Naive thymus-derived CD4-positive, alpha-beta T cell (primary cell): Measurements from ENCODE around the gene ACSL3. TPM values are rescaled to one million over a fixed set of nuclear protein-coding genes. Genes with fewer than 3 reads are reported as not detected.

Experiments
- ATAC-seq: fragments of 150-1000 bp; cut with Tn5 transposase; 2 replicates; pipeline ENCODE4 v1.10.0; 2021; ENCODE audit warnings: mild to moderate bottlenecking, moderate library complexity
- CTCF ChIA-PET: fragments of 350-600 bp; sonication (Branson Sonifier 250); formaldehyde crosslinking; loops from one replicate; lab custom pipeline; 2021; ENCODE audit warnings: antibody characterized with exemption; lab: Charles Lee
- POLR2A ChIA-PET: fragments of 350-600 bp; sonication (Branson Sonifier 250); formaldehyde crosslinking; loops from one replicate; lab custom pipeline; 2021; ENCODE audit warnings: antibody characterized with exemption, inconsistent platforms; lab: Charles Lee
- DNase-seq, 9 donors: peaks; one replicate each; pipeline versions ENCODE4 v3.0.0 to v3.0.0-alpha.2; 2020 to 2022; ENCODE audit warnings: mixed read lengths in 1 of 9
- H3K27ac ChIP-seq: one replicate; pipeline ENCODE4 v1.7.0; 2013; ENCODE audit warnings: mild to moderate bottlenecking, low read depth, low read length, moderate library complexity
- H3K27me3 ChIP-seq, 2 donors: one replicate each; pipeline ENCODE4 v1.7.0; 2013; ENCODE audit warnings: low read length in 2 of 2, mild to moderate bottlenecking in 2 of 2, moderate library complexity in 2 of 2; ENCODE audit not compliant: control insufficient read depth in 2 of 2, insufficient read depth in 2 of 2
- H3K36me3 ChIP-seq, 3 experiments: 1 replicate in 2 of 3; 2 replicates in 1 of 3; pipeline ENCODE4 v1.7.0; 2013; ENCODE audit warnings: low read length in 3 of 3, mild to moderate bottlenecking in 3 of 3, moderate library complexity in 1 of 3; ENCODE audit not compliant: insufficient read depth in 3 of 3, control insufficient read depth in 2 of 3
- H3K4me1 ChIP-seq, 2 donors: one replicate each; pipeline ENCODE4 v1.7.0; 2013; ENCODE audit warnings: low read length in 2 of 2, mild to moderate bottlenecking in 2 of 2, moderate library complexity in 1 of 2; ENCODE audit not compliant: control insufficient read depth in 2 of 2, insufficient read depth in 2 of 2
- H3K4me3 ChIP-seq: 2 replicates; pipeline ENCODE4 v1.7.0; 2013; ENCODE audit warnings: mild to moderate bottlenecking, low read length
- H3K9me3 ChIP-seq, 3 experiments: 1 replicate in 2 of 3; 2 replicates in 1 of 3; pipeline ENCODE4 v1.7.0; 2013; ENCODE audit warnings: low read length in 3 of 3; ENCODE audit not compliant: control insufficient read depth in 2 of 3
- H3K27ac Mint-ChIP-seq, 9 donors: one replicate each; pipeline ENCODE4 v1.8.0; 2020 to 2022; ENCODE audit warnings: mixed read lengths in 9 of 9, mild to moderate bottlenecking in 8 of 9, moderate library complexity in 5 of 9, inconsistent platforms in 2 of 9
- H3K27me3 Mint-ChIP-seq, 5 donors: one replicate each; pipeline ENCODE4 v1.8.0; 2021 to 2022; ENCODE audit warnings: mixed read lengths in 5 of 5, mild to moderate bottlenecking in 1 of 5
- H3K36me3 Mint-ChIP-seq, 5 donors: one replicate each; pipeline ENCODE4 v1.8.0; 2020 to 2022; ENCODE audit warnings: mixed read lengths in 5 of 5, mild to moderate bottlenecking in 3 of 5, inconsistent platforms in 1 of 5
- H3K4me1 Mint-ChIP-seq, 7 donors: one replicate each; pipeline ENCODE4 v1.8.0; 2020 to 2022; ENCODE audit warnings: mixed read lengths in 7 of 7, mild to moderate bottlenecking in 3 of 7, inconsistent platforms in 1 of 7
- H3K4me3 Mint-ChIP-seq, 10 donors: one replicate each; pipeline ENCODE4 v1.8.0; 2020 to 2022; ENCODE audit warnings: mild to moderate bottlenecking in 10 of 10, mixed read lengths in 10 of 10, moderate library complexity in 6 of 10, inconsistent platforms in 2 of 10
- H3K9me3 Mint-ChIP-seq, 11 donors: one replicate each; pipeline ENCODE4 v1.8.0; 2020 to 2022; ENCODE audit warnings: mixed read lengths in 11 of 11, mild to moderate bottlenecking in 4 of 11, inconsistent platforms in 1 of 11, moderate library complexity in 1 of 11
- intact Hi-C, 2 donors: fragments of 100-400 bp; cut with micrococcal nuclease; formaldehyde crosslinking; loops; one replicate each; pipeline ENCODE4 v1.15.1; 2023
- polyA plus RNA-seq, 2 donors: library from polyadenylated mRNA; unstranded; fragments of 300-500 nt; fragmentation: Illumina TruSeq; gene quantifications; one replicate each; pipeline ENCODE4 v1.2.3, GENCODE V29; 2021
- total RNA-seq, 6 experiments: library from RNA in 5 of 6; stranded (reverse) in 5 of 6; gene quantifications; 1 replicate in 5 of 6; 2 replicates in 1 of 6; pipeline ENCODE4 v1.2.3 and lab custom pipeline; 2021 to 2026

The ACSL3 gene
- total and polyA plus RNA-seq, 7 experiments from 2014 or later, result 21.7 to 69.6 (median 40.5) TPM

DNA sequence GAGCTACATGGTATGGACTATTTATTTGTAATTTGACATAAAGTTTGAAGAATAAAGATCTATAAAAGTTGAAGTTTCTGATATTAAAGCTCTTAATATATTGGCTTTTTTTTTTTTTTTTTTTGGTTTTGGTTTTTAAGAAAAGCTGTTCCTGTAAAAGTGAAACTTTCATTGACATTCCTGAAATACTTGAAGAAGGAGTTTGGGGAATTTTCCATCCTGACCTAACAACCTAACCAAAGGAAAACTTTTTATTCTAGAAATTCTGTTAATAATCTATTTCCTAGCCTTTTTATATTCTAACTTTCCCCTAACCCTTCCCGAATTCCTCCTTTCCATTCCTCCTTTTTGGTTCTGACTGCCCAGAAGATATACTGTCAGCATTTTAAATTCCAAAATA, 83.7 kb downstream of the ACSL3 start:
- Histone ChIP-seq H3K9me3 (no peaks in the 10 kb centered on the region), H3K4me3 (no peak overlapping the region), H3K27me3 (no peaks in the 10 kb centered on the region), H3K27ac (no peak overlapping the region), H3K36me3 (peaks cover 0 to 12% (median 0%) of the 10 kb centered on the region in 3 experiments), H3K4me1 (no peaks in the 10 kb centered on the region)
- intact Hi-C loops, result no loop called here
- ChIA-PET CTCF (interaction anchor here (0.6 kb wide), 1 partner anchor 14 kb away, joined by 3 read pairs; no protein-coding TSS in a partner anchor), POLR2A (no interaction called here)
- peaks cover 0 to 6% (median 0%) of the 10 kb centered on the region in 7 donors for H3K4me1 Mint-ChIP-seq
- H3K36me3 Mint-ChIP-seq, result peaks cover 0 to 14% (median 6%) of the 10 kb centered on the region in 5 donors
- H3K4me3 Mint-ChIP-seq, result no peak overlapping the region
- peaks cover 0 to under 1% (median 0%) of the 10 kb centered on the region in 11 donors for H3K9me3 Mint-ChIP-seq
- peaks cover 0 to 4% (median 0%) of the 10 kb centered on the region in 5 donors for H3K27me3 Mint-ChIP-seq
- ATAC-seq, result no peak
- no peak for DNase-seq
- no peak overlapping the region for H3K27ac Mint-ChIP-seq

- no peak overlapping the region for H3K27ac Mint-ChIP-seq
- CTCF ChIA-PET, result interaction anchor here (0.6 kb wide), 1 partner anchor 14 kb away, joined by 3 read pairs; no protein-coding TSS in a partner anchor
- DNase-seq, result no peak
- peaks cover 0 to 6% (median 0%) of the 10 kb centered on the region in 7 donors for H3K4me1 Mint-ChIP-seq
- H3K36me3 ChIP-seq, result peaks cover 0 to 12% (median 0%) of the 10 kb centered on the region in 3 experiments
- H3K9me3 Mint-ChIP-seq, result no peaks in the 10 kb centered on the region
- H3K27me3 ChIP-seq, result no peaks in the 10 kb centered on the region
- peaks cover 0 to 10% (median 0%) of the 10 kb centered on the region in 5 donors for H3K27me3 Mint-ChIP-seq
- no peak for ATAC-seq
- peaks cover 0 to 8% (median under 1%) of the 10 kb centered on the region in 5 donors for H3K36me3 Mint-ChIP-seq
- intact Hi-C loops, result no loop called here
- H3K4me3 ChIP-seq, result no peak overlapping the region
- no peak overlapping the region for H3K4me3 Mint-ChIP-seq
- no peaks in the 10 kb centered on the region for H3K9me3 ChIP-seq
- POLR2A ChIA-PET, result no interaction called here
- H3K27ac ChIP-seq, result no peak overlapping the region
- no peaks in the 10 kb centered on the region for H3K4me1 ChIP-seq
Observed at GRCh38 chr2:222944971-222945740, 84.3 kb downstream of the ACSL3 start.

DNA sequence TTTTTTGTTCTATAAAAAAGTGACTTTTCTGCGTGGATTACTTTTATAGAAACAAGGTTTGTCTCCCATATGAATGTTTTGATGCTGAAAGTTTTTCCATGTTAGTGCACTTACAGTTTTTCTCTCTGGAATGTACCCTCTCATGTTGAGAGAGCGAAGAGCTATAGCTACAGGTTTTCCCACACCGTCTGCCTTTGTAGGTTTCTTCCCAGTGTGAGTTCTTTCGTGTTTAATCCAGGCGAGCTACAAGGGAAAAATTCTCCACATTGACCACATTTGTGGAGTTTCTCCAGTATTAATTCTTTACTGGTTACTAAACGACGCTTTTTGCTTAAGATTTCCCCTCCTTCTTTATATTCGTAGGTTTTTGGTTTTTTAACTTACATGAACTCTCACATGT, 85.1 kb downstream of the ACSL3 start:
- H3K9me3 ChIP-seq, result no peaks in the 10 kb centered on the region
- Mint-ChIP-seq H3K4me3 (no peak overlapping the region), H3K9me3 (no peaks in the 10 kb centered on the region), H3K4me1 (peaks cover 0 to 6% (median 0%) of the 10 kb centered on the region in 7 donors), H3K27ac (peak overlapping the region in 1 of 9 donors; percentile 7), H3K36me3 (peaks cover 0 to 8% (median 0%) of the 10 kb centered on the region in 5 donors), H3K27me3 (peaks cover 0 to 14% (median 0%) of the 10 kb centered on the region in 5 donors)
- H3K27me3 ChIP-seq, result no peaks in the 10 kb centered on the region
- ATAC-seq (no peak), DNase-seq (no peak)
- H3K36me3 ChIP-seq, result peaks cover 0 to 5% (median 0%) of the 10 kb centered on the region in 3 experiments
- no peak overlapping the region for H3K4me3 ChIP-seq
- ChIA-PET POLR2A (no interaction called here), CTCF (no interaction called here)
- intact Hi-C loops, result no loop called here
- no peak overlapping the region for H3K27ac ChIP-seq
- H3K4me1 ChIP-seq, result no peaks in the 10 kb centered on the region

DNA sequence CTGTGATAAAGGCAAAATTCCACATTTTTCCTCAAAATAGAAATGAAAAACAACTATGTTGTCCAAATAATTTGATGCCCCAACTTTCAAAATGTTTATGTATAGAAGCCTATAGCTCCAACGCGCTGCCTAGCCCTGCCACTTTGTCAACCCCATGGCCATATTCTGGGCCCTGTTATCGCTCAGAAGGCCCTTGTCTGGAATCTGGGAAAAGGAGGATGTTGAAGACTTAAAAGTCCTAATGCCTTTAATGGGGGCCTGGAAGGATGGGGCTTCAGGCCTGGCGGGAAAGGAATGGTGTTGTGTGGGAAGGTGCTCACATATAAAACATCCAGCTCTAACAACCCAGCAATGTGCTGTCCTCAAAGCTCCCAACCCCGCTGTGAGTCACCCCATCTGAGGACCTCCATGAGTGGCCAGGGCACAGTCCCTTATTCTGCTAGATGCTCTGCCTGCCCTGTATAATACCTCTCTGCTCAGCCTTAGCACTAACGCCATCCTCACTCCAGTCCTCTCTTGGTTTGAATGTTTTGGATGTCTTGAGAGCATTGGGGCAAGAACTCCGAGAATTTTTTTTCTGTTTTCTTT, 86.0 kb downstream of the ACSL3 start:
- peaks cover 0 to 2% (median 0%) of the 10 kb centered on the region in 5 donors for H3K36me3 Mint-ChIP-seq
- H3K9me3 Mint-ChIP-seq, result no peaks in the 10 kb centered on the region
- Histone ChIP-seq H3K27me3 (no peaks in the 10 kb centered on the region), H3K9me3 (no peaks in the 10 kb centered on the region), H3K27ac (no peak overlapping the region), H3K4me1 (no peaks in the 10 kb centered on the region), H3K4me3 (no peak overlapping the region), H3K36me3 (no peaks in the 10 kb centered on the region)
- intact Hi-C loops, result no loop called here
- ATAC-seq, result no peak
- ChIA-PET POLR2A (no interaction called here), CTCF (no interaction called here)
- H3K27ac Mint-ChIP-seq, result no peak overlapping the region
- no peak overlapping the region for H3K4me3 Mint-ChIP-seq
- DNase-seq, result no peak
- H3K4me1 Mint-ChIP-seq, result peaks cover 0 to 6% (median 0%) of the 10 kb centered on the region in 7 donors
- H3K27me3 Mint-ChIP-seq, result peaks cover 0 to 17% (median 0%) of the 10 kb centered on the region in 5 donors

- intact Hi-C loops, result loop anchor here in 1 of 2 donors (1.0 kb wide), 1 partner anchor 28 kb away; no protein-coding TSS in a partner anchor
- Mint-ChIP-seq H3K4me3 (no peak overlapping the region), H3K4me1 (no peaks in the 10 kb centered on the region), H3K9me3 (no peaks in the 10 kb centered on the region), H3K27me3 (peaks cover 6 to 20% (median 9%) of the 10 kb centered on the region in 5 donors), H3K36me3 (no peaks in the 10 kb centered on the region), H3K27ac (no peak overlapping the region)
- no peaks in the 10 kb centered on the region for H3K36me3 ChIP-seq
- no peaks in the 10 kb centered on the region for H3K4me1 ChIP-seq
- POLR2A ChIA-PET, result no interaction called here
- no peak overlapping the region for H3K4me3 ChIP-seq
- no peaks in the 10 kb centered on the region for H3K9me3 ChIP-seq
- CTCF ChIA-PET, result no interaction called here
- H3K27me3 ChIP-seq, result no peaks in the 10 kb centered on the region
- ATAC-seq (no peak), DNase-seq (no peak)
- no peak overlapping the region for H3K27ac ChIP-seq
Observed at GRCh38 chr2:222949073-222949472, 88.2 kb downstream of the ACSL3 start.

DNA sequence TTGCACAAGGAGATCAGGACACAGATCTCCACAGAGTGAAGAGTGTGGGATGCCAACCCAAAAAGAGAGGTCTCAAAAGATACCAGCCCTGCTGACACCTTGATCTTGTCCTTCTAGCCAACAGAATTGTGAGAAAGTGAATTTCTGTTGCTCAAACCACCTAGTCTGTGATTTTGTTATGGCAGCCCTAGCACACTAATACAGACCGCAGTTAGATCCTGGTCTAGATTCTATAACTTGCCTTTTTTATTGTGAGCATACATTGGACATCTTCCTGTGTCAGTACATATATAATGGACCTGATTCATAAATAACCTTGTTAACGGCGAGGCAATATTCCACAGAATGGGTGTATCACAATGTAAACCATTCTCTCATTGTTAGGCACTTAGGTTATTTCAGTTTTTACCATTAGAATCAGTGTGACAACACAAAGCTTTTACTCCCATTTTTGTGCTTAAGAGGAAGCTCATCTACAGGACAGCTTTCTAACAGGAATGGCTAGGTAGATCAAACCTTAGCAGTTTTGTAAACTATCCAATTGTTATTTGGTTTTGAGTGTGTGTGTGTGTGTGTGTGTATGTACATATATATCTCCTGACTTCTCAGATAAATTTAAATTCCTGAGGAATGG, 89.0 kb downstream of the ACSL3 start:
- Histone ChIP-seq H3K27me3 (no peaks in the 10 kb centered on the region), H3K4me1 (no peaks in the 10 kb centered on the region), H3K36me3 (no peaks in the 10 kb centered on the region), H3K9me3 (no peaks in the 10 kb centered on the region), H3K4me3 (no peak overlapping the region), H3K27ac (no peak overlapping the region)
- DNase-seq (no peak), ATAC-seq (no peak)
- Mint-ChIP-seq H3K36me3 (no peaks in the 10 kb centered on the region), H3K4me3 (no peak overlapping the region), H3K27ac (no peak overlapping the region), H3K4me1 (no peaks in the 10 kb centered on the region), H3K9me3 (no peaks in the 10 kb centered on the region), H3K27me3 (peaks cover 6 to 26% (median 14%) of the 10 kb centered on the region in 5 donors)
- ChIA-PET CTCF (no interaction called here), POLR2A (no interaction called here)
- intact Hi-C loops, result loop anchor here in 1 of 2 donors (1.0 kb wide), 1 partner anchor 27 kb away; no protein-coding TSS in a partner anchor
